KOPT-K1 (cell line): ENCODE measurements around the gene DRC3.

Experiments used
- H3K27ac ChIP-seq: fragments of 200-600 bp; sonication (generic); 2 replicates; pipeline ENCODE4 v1.5.1; 2016; ENCODE audit warnings: antibody characterized with exemption, mild to moderate bottlenecking, low read depth, low read length; ENCODE audit not compliant: poor library complexity, severe bottlenecking
- H3K36me3 ChIP-seq: fragments of 200-600 bp; sonication (generic); 2 replicates; pipeline ENCODE4 v1.5.1; 2017; ENCODE audit warnings: antibody characterized with exemption, mild to moderate bottlenecking, low read length, moderate library complexity; ENCODE audit not compliant: insufficient read depth
- H3K9me3 ChIP-seq: fragments of 200-600 bp; sonication (generic); 2 replicates; pipeline ENCODE4 v1.5.1; 2017; ENCODE audit warnings: antibody characterized with exemption, low read length, mild to moderate bottlenecking; ENCODE audit not compliant: insufficient read depth, poor library complexity, severe bottlenecking

Gene DRC3

DNA sequence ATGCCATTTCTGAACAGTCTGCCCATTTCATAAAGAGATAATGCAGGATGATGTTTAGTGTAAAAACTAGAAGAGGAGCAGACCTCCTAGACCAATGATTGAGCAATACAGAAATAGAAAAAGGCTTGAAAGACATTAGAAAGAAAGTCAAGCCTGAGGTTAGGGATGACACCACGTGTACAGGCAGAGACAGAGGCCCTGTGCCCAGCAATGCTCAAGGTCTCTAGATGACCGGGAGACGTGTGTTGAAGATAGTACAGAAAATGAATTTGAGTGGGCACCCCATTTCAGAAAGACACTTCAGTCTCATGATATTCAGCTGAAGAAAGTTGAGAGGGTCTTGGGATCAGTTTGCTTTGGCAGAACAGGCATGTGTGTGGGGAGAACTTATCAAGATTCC, 71.9 kb downstream of the DRC3 start:
- H3K27ac ChIP-seq: peak overlapping the region; percentile 23
- H3K36me3 ChIP-seq: peaks cover 47% of the 10 kb centered on the region
- no peaks in the 10 kb centered on the region for H3K9me3 ChIP-seq

DNA sequence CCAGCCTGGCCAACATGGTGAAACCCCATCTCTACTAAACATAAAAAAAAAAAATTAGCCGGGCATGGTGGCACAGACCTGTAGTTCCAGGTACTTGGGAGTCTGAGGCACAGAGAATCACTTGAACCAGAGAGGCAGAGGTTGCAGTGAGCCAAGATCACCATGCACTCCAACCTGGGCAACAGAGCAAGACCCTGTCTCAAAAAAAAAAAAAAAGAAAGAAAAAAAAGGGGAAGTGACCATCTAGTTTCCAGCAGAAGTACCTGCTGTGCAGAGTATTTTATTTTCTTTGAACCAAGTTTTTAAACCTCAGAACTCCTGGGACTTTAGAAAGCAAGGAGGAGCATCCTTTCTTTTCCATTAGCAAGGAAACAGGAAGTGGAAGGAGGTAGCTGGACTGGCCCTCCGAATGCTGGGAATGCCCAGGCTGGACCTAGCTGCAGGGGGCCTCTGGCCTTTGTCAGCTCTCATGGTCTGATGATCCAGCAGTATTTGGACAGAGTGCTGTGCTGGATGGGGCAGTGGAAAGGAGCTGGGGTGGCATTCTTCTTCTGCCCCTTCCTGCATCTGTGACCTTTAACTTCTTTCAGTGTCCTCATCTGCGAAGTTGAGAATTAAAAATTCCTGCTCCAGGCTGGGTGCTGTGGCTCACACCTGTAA, 73.2 kb downstream of the DRC3 start:
- Histone ChIP-seq H3K27ac (no peak overlapping the region), H3K9me3 (no peaks in the 10 kb centered on the region), H3K36me3 (peaks cover 58% of the 10 kb centered on the region)

DNA sequence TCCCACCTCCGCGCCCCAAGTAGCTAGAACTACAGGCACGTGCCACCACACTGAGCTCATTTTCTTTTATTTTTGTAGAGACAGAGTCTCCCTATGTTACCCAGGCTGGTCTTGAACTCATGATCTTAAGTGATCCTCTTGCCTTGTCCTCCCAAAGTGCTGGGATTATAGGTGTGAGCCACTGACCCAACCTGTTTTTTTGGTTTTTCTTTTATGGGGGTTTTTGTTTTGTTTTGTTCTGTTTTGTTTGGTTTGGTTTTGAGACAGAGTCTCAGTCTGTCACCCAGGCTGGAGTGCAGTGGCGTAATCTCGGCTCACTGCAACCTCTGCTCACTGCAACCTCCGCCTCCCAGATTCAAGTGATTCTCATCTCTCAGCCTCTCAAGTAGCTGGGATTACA, 82.9 kb downstream of the DRC3 start:
- H3K9me3 ChIP-seq: no peaks in the 10 kb centered on the region
- no peak overlapping the region for H3K27ac ChIP-seq
- H3K36me3 ChIP-seq: peaks cover 73% of the 10 kb centered on the region

DNA sequence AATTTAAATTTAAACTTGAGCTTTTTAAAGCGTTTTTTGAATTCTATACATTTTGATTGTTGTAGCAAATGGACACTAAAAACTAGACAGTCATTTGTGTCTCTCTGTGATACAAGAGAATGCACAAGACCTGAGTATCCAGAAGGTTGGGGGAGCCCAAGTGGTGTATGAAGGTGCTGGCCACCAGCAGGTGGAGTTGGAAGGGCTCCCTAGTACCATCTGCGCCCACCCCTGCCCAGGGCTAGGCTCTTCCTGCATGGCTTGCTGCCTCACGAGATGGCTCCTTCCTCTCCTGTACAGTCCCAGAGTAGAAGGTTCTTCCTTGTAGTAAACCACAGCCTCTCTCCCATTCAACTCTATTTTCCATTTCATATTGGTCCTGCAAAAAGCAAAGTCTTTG, 83.6 kb downstream of the DRC3 start:
- Histone ChIP-seq H3K36me3 (peaks cover 78% of the 10 kb centered on the region), H3K9me3 (no peaks in the 10 kb centered on the region), H3K27ac (no peak overlapping the region)

DNA sequence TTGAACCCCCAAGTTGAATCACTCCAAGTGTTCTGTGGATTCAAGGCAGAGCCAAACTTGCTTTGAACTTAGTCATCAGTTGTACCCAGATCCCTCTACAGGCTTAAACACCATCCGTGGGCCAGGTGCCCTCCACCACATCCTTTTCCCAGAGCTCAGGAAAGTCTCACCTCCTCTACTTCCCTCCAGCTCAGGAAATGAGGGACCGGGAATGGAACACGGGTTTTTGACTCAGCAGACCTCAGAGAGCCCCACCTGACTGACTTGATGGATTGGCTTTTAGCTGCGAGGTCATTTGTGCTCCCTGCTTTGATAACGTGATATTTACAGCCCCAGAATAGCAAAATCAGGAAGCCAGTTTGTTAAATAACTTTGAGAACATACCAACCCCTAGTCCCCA, 86.6 kb downstream of the DRC3 start:
- no peaks in the 10 kb centered on the region for H3K9me3 ChIP-seq
- peaks cover 94% of the 10 kb centered on the region for H3K36me3 ChIP-seq
- H3K27ac ChIP-seq: no peak overlapping the region

DNA sequence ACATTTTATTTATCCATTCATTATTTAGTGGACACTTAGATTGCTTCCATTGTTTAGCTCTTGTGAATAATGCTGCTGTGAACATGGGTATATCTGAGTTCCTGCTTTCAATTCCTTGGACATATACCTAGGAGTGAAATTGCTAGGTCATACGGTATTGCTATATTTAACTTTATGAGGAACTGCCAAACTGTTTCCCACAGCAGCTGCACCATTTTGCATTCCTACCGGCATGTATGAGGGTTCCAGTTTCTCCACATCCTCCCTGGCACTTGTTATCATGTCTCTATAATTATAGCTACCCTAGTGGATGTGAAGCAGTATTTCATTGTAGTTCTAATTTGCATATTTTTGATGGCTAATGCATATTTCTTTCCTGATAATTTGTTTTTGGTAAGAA, 91.4 kb downstream of the DRC3 start:
- Histone ChIP-seq H3K9me3 (no peaks in the 10 kb centered on the region), H3K27ac (no peak overlapping the region), H3K36me3 (peaks cover 78% of the 10 kb centered on the region)

DNA sequence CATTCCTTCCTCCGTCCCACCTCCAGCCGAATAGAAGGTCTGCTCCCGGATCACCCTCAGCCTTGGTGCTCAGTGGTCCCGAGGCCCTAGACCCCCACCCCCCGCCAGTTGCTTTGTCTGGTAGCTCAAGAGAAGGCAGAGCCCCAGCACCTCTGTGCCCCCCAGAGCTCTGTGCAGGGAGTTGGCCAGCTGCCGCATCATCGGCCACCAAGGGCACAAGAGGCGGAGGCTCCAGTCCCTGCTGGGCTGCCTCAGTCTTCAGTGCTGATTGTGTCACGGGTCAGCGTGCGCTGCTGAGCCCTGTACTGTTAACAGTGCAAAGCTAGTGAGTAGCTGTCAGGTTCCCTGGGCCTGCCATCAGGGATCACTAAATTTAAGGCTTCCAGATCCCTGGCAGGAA, 92.9 kb downstream of the DRC3 start:
- Histone ChIP-seq H3K36me3 (peaks cover 66% of the 10 kb centered on the region), H3K9me3 (no peaks in the 10 kb centered on the region), H3K27ac (no peak overlapping the region)
